ENCODE data around the gene BRPF1.

Gene BRPF1

DNA sequence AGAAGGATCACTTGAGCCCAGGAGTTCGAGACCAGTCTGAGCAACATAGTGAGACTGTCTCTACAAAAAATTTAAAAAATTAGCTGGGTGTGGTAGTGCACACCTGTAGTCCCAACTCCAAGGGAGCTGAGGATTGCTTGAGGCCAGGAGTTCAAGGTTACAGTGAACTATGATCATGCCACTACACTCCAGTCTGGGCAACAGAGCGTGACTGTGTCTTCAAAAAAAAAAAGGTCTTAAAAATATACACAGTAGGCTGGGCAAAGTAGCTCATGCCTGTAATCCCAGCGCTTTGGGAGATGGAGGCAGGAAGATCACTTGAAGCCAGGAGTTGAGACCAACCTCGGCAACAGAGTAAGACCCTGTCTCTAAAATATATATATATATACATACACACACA lies 49.4 kb downstream of the BRPF1 start:
- Histone ChIP-seq H3K9ac (ENCODE audit: low read depth, low read length) (no peak overlapping the region), H3K9me3 (ENCODE audit: control insufficient read depth, insufficient read depth, low read length) (no peaks in the 10 kb centered on the region), H3K27ac (ENCODE audit: low read depth, low read length) (no peak overlapping the region), H3K4me3 (ENCODE audit: low read depth, low read length) (no peak overlapping the region), H3K36me3 (ENCODE audit: control insufficient read depth, insufficient read depth, low read length) (peaks cover 53% of the 10 kb centered on the region), H3K4me1 (ENCODE audit: control insufficient read depth, insufficient read depth, low read length) (no peaks in the 10 kb centered on the region; the same call in 1 of the 2 replicates), H3K27me3 (ENCODE audit: control insufficient read depth, insufficient read depth, low read length) (no peaks in the 10 kb centered on the region)

DNA sequence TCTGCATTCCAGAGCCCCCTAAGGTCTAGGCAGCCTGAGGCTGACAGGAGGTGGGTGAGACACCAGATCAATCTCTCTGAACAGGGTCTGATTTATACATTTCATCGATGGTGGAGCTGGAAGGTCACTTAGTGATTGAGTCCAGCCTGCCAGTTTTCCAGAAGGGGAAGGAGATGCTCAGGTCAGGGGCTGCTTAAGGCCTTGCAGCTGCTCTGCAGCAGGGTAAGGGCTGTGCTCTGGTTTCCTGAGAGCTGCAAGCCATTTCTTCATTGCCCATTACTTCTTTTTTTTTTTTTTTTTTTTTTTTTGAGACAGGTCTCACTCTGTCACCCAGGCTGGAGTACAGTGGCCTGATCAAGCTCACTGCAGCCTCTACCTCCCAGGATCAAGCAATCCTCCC lies 50.0 kb downstream of the BRPF1 start:
- no peaks in the 10 kb centered on the region for H3K9me3 ChIP-seq (ENCODE audit: control insufficient read depth, insufficient read depth, low read length)
- H3K27ac ChIP-seq (ENCODE audit: low read depth, low read length): no peak overlapping the region
- no peak overlapping the region for H3K4me3 ChIP-seq (ENCODE audit: low read depth, low read length)
- no peaks in the 10 kb centered on the region for H3K27me3 ChIP-seq (ENCODE audit: control insufficient read depth, insufficient read depth, low read length)
- no peak overlapping the region for H3K9ac ChIP-seq (ENCODE audit: low read depth, low read length)
- H3K4me1 ChIP-seq (ENCODE audit: control insufficient read depth, insufficient read depth, low read length): no peaks in the 10 kb centered on the region; the same call in 1 of the 2 replicates
- H3K36me3 ChIP-seq (ENCODE audit: control insufficient read depth, insufficient read depth, low read length): peaks cover 58% of the 10 kb centered on the region

DNA sequence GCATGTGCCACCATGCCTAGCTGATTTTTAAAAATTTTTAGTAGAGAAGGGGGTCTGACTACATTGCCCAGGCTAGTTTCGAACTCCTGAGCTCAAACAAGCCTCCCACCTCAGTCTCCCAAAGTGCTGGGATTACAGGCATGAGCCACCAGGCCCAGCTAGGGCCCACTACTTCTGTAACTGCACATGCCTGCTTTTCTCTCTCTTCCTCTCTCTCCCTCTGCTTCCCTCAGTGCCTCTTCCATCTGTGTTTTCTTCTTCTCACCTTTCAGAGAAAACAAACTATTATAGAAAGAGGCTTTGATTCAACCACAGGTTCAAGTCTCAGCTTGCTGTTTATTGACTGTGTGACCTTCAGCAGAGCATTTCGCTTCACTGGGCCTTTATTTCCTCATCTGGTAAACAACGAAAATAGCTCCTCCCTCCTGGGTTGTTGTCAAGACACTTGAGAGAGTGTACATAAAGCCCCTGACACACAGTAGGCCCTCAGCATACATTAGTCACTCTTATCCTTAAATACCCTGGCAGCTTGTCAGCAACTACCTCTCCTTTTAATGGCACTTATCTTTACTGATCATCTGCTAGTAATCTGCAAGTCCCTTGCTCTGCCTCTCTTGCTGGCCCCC lies 50.6 kb downstream of the BRPF1 start:
- Histone ChIP-seq H3K27ac (ENCODE audit: low read depth, low read length) (no peak overlapping the region), H3K9me3 (ENCODE audit: control insufficient read depth, insufficient read depth, low read length) (no peaks in the 10 kb centered on the region), H3K36me3 (ENCODE audit: control insufficient read depth, insufficient read depth, low read length) (peaks cover 64% of the 10 kb centered on the region), H3K9ac (ENCODE audit: low read depth, low read length) (no peak overlapping the region), H3K4me3 (ENCODE audit: low read depth, low read length) (no peak overlapping the region), H3K4me1 (ENCODE audit: control insufficient read depth, insufficient read depth, low read length) (no peaks in the 10 kb centered on the region; the same call in 1 of the 2 replicates), H3K27me3 (ENCODE audit: control insufficient read depth, insufficient read depth, low read length) (no peaks in the 10 kb centered on the region)

DNA sequence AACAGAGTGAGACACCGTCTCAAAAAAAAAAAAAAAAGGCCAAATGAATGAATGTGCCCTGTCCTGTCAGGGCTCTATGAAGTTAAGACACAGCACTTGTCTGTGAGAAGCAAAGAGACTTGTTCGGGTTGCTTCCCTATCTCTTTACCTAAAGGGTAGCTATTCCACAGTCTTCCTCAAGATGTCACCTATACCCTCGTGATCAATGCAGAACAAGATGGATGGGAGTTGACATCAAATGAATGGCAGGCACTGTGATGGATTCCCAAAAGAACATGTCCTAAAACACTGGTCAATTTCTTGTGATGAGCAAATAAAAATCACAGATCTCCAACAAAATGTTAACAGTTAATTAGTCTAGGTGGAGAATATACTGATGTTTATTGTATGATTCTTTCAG lies 51.2 kb downstream of the BRPF1 start:
- Histone ChIP-seq H3K9ac (ENCODE audit: low read depth, low read length) (no peak overlapping the region), H3K36me3 (ENCODE audit: control insufficient read depth, insufficient read depth, low read length) (peaks cover 68% of the 10 kb centered on the region), H3K4me3 (ENCODE audit: low read depth, low read length) (no peak overlapping the region), H3K27ac (ENCODE audit: low read depth, low read length) (no peak overlapping the region), H3K9me3 (ENCODE audit: control insufficient read depth, insufficient read depth, low read length) (no peaks in the 10 kb centered on the region), H3K27me3 (ENCODE audit: control insufficient read depth, insufficient read depth, low read length) (no peaks in the 10 kb centered on the region), H3K4me1 (ENCODE audit: control insufficient read depth, insufficient read depth, low read length) (no peaks in the 10 kb centered on the region; the same call in 1 of the 2 replicates)

DNA sequence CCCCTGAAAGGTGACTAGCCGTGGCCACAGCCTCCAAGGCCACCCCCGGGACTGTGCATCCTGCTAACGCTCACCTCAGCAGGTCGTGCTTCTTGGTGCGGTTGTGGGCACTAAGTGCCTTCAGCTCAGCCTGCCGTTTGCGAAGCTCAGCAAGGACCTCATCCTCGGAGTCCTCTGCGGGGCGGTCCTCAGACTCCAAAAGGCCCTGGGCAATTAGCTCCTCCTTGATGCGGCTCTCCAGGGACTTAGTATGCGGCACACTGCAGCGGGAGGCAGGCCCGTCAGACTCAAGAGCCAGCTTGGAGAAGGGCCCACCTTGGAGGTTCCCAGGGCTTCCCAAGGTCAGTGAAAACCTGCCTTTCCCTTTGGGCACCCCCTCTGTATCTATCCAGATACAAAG lies 52.4 kb downstream of the BRPF1 start:
- no peak overlapping the region for H3K4me3 ChIP-seq (ENCODE audit: low read depth, low read length)
- no peaks in the 10 kb centered on the region for H3K9me3 ChIP-seq (ENCODE audit: control insufficient read depth, insufficient read depth, low read length)
- no peaks in the 10 kb centered on the region; the same call in 1 of the 2 replicates for H3K4me1 ChIP-seq (ENCODE audit: control insufficient read depth, insufficient read depth, low read length)
- no peak overlapping the region for H3K9ac ChIP-seq (ENCODE audit: low read depth, low read length)
- peaks cover 69% of the 10 kb centered on the region for H3K36me3 ChIP-seq (ENCODE audit: control insufficient read depth, insufficient read depth, low read length)
- H3K27me3 ChIP-seq (ENCODE audit: control insufficient read depth, insufficient read depth, low read length): no peaks in the 10 kb centered on the region
- no peak overlapping the region for H3K27ac ChIP-seq (ENCODE audit: low read depth, low read length)

DNA sequence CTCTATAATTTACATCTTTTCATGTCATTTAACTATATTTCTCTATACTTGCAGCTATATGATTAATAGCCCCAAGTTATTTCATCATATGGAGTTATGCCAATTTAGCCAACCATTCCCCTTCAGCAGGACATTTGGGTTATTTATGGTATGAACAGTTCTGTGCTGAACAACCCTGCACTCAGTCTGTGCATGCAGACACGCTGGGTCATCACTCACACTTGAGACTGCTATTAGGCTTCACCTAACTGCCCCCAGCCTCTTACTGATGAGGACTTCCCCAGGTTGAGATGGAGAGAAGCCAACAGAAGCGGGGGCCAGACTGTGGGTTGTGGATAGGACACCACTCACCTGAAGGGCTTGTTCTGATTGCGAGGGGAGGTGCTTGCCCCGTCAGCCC lies 53.4 kb downstream of the BRPF1 start:
- Histone ChIP-seq H3K9ac (ENCODE audit: low read depth, low read length) (no peak overlapping the region), H3K27ac (ENCODE audit: low read depth, low read length) (no peak overlapping the region), H3K27me3 (ENCODE audit: control insufficient read depth, insufficient read depth, low read length) (no peaks in the 10 kb centered on the region), H3K4me3 (ENCODE audit: low read depth, low read length) (no peak overlapping the region), H3K9me3 (ENCODE audit: control insufficient read depth, insufficient read depth, low read length) (no peaks in the 10 kb centered on the region), H3K4me1 (ENCODE audit: control insufficient read depth, insufficient read depth, low read length) (no peaks in the 10 kb centered on the region), H3K36me3 (ENCODE audit: control insufficient read depth, insufficient read depth, low read length) (peaks cover 79% of the 10 kb centered on the region)

DNA sequence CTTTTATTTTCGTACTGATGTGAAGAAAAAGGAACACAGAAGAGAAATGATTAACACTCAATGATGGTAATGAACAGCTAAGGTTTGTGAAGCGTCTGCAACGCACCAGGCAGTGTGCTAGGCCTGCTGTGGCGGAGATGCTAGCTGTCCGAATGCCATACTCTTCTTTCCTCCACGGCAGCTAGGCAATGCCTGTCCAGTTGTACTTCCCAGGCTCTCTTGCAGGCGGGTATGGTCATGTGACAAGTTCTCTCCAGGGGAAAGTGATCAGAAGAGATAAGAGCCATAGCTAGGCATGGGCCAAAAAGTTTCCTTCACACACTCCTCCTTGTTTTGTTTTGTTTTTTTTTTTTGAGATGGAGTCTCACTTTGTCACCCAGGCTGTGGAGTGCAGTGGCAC lies 54.1 kb downstream of the BRPF1 start:
- Histone ChIP-seq H3K9ac (ENCODE audit: low read depth, low read length) (no peak overlapping the region), H3K9me3 (ENCODE audit: control insufficient read depth, insufficient read depth, low read length) (no peaks in the 10 kb centered on the region), H3K27ac (ENCODE audit: low read depth, low read length) (no peak overlapping the region), H3K4me1 (ENCODE audit: control insufficient read depth, insufficient read depth, low read length) (no peaks in the 10 kb centered on the region), H3K4me3 (ENCODE audit: low read depth, low read length) (no peak overlapping the region), H3K36me3 (ENCODE audit: control insufficient read depth, insufficient read depth, low read length) (peaks cover 80% of the 10 kb centered on the region), H3K27me3 (ENCODE audit: control insufficient read depth, insufficient read depth, low read length) (no peaks in the 10 kb centered on the region)

DNA sequence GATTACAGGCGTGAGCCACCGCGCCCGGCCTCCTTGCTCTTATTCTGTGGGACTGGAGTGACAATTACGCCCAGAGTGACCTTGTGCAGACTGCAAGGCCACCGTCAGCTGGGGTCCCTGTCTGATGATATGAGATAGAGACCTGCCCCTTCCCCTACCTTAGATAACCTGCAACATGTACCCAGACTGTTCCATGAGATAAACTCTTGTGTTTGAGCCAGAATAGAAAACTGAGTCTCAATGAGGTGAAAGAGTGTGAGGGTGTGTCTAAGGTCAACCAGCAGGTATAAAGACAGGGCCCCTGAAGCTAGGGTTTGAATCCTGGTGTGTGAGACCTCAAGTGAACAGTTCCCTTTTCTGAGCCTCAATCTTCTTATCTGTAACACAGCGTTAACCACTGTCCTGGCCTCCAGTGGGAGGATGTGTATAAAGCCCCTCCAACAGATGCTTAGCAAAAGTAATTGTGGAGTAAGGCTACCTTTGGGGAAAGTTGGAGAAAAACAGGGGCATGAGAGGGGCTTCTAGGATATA lies 54.7 kb downstream of the BRPF1 start:
- Histone ChIP-seq H3K9me3 (ENCODE audit: control insufficient read depth, insufficient read depth, low read length) (no peaks in the 10 kb centered on the region), H3K4me3 (ENCODE audit: low read depth, low read length) (no peak overlapping the region), H3K36me3 (ENCODE audit: control insufficient read depth, insufficient read depth, low read length) (peaks cover 82% of the 10 kb centered on the region), H3K27me3 (ENCODE audit: control insufficient read depth, insufficient read depth, low read length) (no peaks in the 10 kb centered on the region), H3K9ac (ENCODE audit: low read depth, low read length) (no peak overlapping the region), H3K27ac (ENCODE audit: low read depth, low read length) (no peak overlapping the region), H3K4me1 (ENCODE audit: control insufficient read depth, insufficient read depth, low read length) (no peaks in the 10 kb centered on the region)

DNA sequence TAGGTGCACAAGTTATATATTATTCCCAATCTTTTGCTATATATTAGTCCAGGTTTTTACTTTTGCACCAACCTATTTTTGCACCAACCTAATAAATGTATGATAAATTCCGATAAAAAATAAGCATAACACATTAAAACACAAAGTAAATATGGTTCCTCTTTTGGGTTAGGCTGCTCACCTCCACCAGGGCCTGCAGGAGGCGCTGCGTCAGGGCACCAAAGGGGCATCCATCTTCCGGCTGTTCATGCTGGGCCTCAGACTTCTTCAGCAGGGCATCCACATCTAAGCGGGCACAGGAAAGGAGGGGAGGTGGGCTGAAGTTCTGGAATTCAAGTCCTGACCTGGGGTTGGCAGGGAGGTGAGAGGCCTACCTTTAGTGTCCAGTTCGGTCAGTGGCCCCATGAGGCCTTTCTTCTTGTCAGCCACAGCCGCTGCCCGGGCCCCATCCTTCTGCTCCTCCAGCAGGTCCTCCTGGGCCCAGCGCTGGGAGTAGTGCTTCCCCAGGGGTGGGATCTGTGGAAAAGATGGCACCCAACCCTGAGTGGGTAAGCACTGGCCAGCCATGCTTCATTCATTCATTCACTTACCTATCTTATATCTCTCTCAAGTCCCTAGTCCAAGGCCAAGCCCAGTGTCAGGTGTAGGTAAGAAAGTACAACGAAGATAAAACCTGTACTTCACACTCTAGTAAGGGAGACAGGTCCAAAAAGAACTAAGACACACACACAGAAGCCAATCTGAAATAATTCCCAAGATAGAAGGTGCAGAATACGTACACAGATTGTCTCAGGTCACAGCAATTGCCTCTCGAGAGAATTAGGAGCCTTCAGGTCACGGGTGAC lies 55.5 kb downstream of the BRPF1 start:
- Histone ChIP-seq H3K9me3 (ENCODE audit: control insufficient read depth, insufficient read depth, low read length) (no peaks in the 10 kb centered on the region), H3K36me3 (ENCODE audit: control insufficient read depth, insufficient read depth, low read length) (peaks cover 75% of the 10 kb centered on the region), H3K27me3 (ENCODE audit: control insufficient read depth, insufficient read depth, low read length) (no peaks in the 10 kb centered on the region), H3K27ac (ENCODE audit: low read depth, low read length) (no peak overlapping the region), H3K4me1 (ENCODE audit: control insufficient read depth, insufficient read depth, low read length) (0 out of 2 replicates have a peak, but pooled peaks cover 5% of the 10 kb centered on the region), H3K4me3 (ENCODE audit: low read depth, low read length) (no peak overlapping the region), H3K9ac (ENCODE audit: low read depth, low read length) (no peak overlapping the region)

DNA sequence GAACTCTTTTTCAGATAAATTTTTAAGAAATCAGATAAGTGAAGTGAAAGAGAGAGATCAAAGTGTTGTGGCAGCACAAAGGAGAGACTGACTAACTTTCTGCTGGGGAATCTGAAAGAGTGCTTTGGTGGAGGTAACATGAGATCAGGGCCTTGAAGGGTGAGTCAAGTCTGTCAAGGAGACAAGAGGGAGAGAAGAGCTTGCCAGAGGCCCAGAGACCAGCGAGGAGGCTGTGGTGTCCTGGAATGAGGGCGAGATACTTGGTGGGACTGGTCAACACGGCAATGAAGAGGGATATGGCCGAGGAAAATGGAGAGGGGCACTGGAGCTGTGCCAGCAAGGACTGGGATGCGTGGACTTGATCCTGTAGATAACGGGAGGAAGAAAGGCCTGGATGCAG lies 56.2 kb downstream of the BRPF1 start:
- no peak overlapping the region for H3K9ac ChIP-seq (ENCODE audit: low read depth, low read length)
- H3K36me3 ChIP-seq (ENCODE audit: control insufficient read depth, insufficient read depth, low read length): peaks cover 68% of the 10 kb centered on the region
- no peaks in the 10 kb centered on the region for H3K27me3 ChIP-seq (ENCODE audit: control insufficient read depth, insufficient read depth, low read length)
- no peak overlapping the region for H3K27ac ChIP-seq (ENCODE audit: low read depth, low read length)
- 0 out of 2 replicates have a peak, but pooled peaks cover 5% of the 10 kb centered on the region for H3K4me1 ChIP-seq (ENCODE audit: control insufficient read depth, insufficient read depth, low read length)
- H3K9me3 ChIP-seq (ENCODE audit: control insufficient read depth, insufficient read depth, low read length): no peaks in the 10 kb centered on the region
- no peak overlapping the region for H3K4me3 ChIP-seq (ENCODE audit: low read depth, low read length)

DNA sequence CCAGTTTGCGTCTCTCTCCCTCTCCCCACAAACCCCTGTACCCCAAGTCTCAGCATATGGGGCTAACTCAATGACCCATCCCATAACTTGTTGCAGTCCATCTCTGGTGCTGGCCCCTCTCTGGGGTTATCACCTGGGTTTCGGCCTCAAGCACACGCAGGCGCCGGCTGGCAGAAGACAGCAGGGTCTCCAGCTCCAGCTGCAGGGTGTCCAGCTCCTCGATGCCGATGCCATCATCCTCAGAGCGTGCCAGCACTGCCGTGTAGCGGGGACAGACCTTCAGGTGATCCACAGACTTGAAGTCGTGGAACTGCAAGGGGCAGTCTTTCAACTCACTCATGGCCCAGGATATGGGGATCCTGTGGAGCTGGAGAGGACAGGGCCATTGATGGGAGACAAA lies 59.6 kb downstream of the BRPF1 start:
- Histone ChIP-seq H3K27me3 (ENCODE audit: control insufficient read depth, insufficient read depth, low read length) (no peaks in the 10 kb centered on the region), H3K36me3 (ENCODE audit: control insufficient read depth, insufficient read depth, low read length) (peaks cover 42% of the 10 kb centered on the region), H3K9ac (ENCODE audit: low read depth, low read length) (no peak overlapping the region), H3K4me1 (ENCODE audit: control insufficient read depth, insufficient read depth, low read length) (0 out of 2 replicates have a peak, but pooled peaks cover 5% of the 10 kb centered on the region), H3K4me3 (ENCODE audit: low read depth, low read length) (no peak overlapping the region; the same call in 1 of the 2 replicates), H3K9me3 (ENCODE audit: control insufficient read depth, insufficient read depth, low read length) (no peaks in the 10 kb centered on the region), H3K27ac (ENCODE audit: low read depth, low read length) (no peak overlapping the region)

All from HUES48 (cell line).